Stromal cell of bone marrow (primary cell): ENCODE measurements around the gene NUFIP1.
"Not testable (repeated sequence)": the region's sequence is repeated elsewhere in the genome, so short reads cannot be mapped to it uniquely, and the experiment has no call there.

Experiments
- DNase-seq: peaks from one replicate; pipeline ENCODE4 v3.0.0-alpha.2; 2012; ENCODE audit warnings: low read depth

NUFIP1 gene

DNA sequence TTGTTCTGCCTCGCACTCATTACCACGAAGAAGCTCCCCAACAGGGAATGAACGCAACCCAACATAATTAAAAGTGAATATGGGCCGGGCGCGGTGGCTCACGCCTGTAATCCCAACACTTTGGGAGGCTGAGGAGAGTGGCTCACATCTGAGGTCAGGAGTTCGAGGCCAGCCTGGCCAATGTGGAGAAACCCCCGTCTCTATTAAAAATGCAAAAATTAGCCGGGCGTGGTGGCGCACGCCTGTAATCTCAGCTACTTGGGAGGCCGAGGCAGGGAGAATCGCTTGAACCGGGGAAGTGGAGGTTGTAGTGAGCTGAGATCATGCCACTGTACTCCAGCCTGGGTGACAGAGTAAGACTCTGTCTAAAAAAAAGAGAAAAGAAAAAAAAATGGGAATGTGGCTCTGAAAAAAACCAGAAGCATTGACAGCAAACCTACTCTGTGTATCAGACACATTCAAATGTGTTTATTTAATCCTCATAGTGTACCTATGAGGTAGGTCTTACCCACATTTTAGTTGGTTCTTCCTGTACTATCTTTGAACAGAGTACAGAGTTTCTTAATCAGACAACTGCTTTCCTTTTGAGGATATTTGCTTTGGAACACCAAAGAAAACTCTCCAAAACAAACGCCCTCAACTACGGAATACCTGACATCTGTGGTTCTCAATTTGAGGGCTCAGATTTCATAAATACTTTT, 70.0 kb downstream of the NUFIP1 start:
- no peak for DNase-seq

DNA sequence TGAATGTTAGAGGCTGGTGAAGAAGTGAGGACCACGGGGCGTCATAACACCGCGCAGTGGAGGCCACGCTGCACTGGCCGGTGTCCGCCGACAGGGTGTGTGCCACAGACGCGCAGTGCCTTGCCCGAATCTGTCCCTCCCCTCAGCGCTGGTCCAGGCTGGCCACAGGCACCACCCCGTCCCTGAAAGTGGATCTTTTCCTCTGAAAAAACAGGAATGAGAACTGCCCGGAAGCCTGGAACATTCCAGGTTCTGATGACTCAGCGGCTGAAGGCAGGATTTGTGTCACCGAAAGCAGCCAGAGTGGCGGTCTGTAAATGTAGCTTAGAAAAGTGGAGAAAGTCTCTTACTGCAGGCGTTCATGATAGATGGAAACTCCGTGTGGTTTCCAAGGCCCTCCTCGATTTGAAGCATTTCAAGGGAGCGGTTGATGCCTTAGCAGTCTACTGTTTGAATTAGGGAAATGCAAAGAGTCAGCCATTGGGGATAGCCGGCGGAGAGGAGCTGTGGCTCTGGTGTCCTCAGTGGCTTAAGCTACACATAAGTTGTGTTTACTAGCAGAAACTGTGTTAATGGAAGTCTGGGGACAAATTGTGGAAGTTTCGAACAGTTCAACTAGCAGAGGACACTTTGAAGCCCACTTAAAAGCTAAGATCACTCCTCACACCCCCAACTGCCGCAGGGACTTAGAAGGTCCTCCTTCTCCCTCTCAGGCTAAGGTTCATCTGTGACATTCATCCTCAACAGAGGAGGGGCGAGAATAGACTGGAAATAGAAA, 70.8 kb downstream of the NUFIP1 start:
- peak; percentile 92 for DNase-seq

DNA sequence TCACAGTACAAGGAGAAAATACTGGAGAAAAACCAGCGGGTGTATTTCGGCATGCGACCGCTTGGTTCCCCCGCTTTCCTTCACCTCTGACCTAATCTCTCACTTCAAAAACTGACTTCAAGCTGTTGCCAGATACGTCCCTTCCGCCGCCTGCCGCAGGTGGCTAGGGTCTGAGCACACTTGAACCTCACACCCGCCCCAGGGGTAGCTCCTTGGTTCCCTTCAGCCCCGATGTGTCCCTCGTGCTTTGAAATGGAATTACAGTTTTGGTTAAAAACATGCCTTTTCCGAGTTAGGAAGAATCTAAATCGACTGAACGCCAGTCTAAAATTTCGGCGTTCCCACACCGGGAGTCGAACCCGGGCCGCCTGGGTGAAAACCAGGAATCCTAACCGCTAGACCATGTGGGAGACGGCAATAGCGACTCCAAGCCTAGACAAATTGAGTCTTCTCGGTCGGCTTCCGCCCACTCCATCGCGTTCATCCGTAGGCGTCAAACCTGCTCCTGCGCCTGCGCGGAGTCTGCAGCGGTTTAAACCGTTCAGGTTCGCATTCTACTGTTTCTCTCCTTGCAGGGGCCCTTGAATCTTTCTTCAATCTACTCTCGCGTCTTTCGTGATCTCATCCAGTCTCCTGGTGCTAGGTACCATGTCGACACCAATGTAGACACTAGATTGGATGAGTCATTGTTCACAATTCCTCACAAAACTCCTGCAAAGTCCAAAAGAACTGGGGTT, 71.5 kb downstream of the NUFIP1 start:
- peak; percentile 89 for DNase-seq

DNA sequence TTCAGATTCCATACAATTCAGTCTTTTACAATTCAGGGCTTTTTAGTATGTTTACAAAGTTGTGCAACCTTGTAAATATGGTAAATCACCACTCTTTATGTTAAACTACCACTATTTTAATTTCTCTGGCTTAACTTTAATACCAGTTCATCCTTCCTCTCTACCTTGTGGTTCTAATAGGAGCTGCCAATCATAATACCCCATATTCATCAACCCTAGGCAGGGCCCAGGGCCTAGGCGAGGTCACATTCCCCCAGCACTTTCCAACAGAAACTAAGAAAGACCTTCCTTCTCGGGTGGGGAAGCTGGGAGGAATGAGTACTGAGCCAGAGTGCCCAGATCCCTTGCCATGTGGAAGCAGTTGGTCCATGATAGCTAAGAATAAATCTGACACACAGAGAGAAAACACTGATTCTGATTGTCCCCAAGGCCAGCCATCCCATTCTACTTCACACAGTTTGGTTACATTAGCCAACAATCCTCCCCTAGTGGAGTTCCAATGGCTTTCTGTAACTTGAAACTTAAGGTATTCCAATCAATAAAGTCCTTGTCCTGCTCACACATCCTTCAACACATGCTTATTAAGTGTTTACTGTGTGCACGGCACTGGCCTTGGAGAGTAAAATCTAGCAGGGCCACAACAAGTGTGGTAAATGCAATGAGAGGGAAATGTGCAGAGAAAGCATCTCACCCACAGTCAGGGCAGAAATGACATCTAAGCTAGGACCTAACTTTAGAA, 76.8 kb downstream of the NUFIP1 start:
- DNase-seq, result no peak

DNA sequence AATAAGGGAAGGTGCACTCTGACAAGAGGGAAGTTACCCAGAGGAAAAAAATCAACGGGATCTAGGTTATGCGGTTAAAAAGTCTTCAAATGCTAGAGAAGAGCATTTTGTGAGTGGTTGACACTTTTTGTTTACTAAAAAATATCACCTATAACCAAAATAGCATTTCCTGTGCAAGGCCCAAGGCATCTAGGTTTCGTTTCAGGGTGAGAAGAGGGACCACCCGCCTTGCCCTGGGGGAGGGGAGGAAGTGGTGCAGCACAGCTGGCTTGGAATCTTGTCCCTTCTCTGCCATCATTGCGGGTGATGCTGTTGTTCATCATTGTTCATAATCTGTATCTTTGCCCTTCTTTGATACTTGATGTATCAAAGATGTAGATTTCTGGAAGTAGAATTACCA, 80.6 kb downstream of the NUFIP1 start:
- DNase-seq, result no peak

DNA sequence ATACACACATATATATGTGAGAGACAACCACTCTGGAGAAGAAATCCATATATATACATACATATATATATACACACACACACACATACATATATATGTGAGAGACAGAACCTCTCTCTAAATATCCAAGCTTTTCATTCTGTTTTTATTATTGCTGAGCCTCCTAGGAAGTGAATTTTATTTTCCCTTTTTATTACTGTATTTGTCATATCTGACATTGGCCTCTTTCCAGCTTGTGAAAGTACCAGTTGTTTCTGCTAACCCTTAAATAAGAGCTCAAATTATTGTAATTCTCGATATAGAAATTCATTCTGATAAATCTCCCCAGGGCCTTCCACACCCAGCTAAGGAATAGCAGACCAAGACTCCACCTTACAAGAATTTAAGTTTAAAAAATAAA, 81.0 kb downstream of the NUFIP1 start:
- DNase-seq, result no peak

DNA sequence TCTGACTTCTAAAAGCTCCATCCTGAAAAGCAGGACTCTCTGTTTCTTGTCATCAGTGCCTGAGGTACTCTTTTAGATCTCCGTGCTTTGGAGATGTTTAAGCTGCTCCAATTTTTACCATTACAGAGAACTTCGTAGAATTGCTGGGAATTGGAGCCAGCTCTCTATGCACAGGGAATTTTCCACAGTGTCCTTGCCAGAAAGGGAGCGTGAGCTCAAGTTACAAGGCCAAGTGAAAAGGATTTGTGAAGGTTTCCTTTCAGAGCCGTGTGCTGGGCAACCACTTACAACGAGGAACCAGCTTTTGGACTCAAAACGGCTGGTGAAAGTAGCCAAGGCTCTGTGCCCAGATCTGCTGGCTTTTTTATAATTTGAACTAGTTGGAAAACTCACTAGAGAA, 82.6 kb downstream of the NUFIP1 start:
- peak; percentile 83 for DNase-seq

DNA sequence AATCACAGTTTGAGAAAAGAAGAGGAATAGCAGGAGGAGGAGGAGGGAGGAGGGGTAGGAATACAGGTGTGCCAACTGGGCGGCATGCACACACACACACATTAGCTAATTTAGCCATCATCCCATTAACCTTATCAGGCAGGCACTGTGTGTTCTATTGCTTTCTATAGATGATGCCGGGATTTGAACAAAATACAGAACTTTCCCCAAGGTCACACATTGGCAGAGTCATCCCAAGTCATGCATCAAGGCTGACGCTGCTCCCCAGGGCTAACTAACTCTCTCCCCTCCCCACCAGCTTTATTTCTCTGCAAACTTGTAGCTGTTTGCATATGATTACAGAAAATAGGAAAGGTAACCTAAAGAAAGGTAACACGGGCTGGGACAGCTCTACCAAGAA, 83.0 kb downstream of the NUFIP1 start:
- no peak for DNase-seq

DNA sequence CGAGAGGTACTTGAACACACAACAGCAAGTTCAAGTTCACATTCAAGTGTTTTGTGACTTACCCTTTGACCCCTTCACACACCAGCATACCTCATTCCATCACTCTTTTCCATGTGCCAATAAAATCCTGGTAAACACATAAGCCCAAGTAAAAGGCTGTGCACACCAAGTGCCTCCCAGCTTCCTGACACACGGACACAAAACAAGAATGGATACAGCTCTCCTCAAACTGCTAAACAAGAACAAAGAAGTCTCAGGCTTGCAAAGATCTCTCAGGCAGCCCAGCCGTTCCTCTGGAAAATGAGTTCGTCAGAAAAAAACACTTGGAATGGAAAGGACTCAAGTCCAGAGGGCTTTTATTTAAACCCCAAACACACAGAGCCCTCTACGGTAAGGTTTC, 83.7 kb downstream of the NUFIP1 start:
- no peak for DNase-seq

DNA sequence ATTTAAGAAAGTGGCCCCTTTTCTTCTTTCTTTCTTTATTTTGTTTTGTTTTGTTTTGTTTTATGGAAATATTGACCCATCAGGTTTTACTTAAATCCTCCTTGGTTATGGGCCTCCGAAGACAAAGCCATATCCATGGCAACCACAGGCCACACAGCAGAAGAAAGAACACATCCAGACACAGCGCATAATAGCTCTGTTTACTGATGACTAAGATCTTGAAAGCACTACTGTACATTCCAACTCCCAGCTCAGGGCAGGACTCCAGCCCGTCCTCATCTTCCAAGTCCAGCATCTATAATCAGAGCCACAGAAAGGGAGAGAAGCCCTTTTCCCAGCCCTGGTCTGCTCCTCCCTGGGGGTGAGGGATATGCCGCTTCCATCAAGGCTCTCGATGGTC, 84.3 kb downstream of the NUFIP1 start:
- DNase-seq, result peak; percentile 98

DNA sequence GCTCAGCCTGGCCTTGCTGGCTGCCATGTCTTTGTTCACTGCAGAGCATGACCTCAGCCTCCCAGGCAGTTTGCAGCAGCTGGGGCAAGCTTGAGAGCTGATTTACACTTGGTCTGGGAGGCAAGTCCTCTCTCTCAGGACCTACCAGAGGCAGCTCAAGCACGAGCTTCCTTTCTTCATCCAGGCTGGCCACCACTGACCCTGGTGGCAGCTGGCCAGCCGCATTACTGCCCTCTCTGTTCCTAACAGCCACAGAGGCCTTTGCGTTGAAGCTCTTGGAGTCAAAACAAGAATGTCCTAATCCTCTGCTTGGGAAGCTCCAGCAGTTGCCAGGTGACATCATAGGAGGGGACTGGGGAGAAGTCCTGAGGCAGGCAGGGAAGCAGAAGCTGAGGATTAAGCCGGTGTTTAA, 85.7 kb downstream of the NUFIP1 start:
- peak; percentile 93 for DNase-seq

DNA sequence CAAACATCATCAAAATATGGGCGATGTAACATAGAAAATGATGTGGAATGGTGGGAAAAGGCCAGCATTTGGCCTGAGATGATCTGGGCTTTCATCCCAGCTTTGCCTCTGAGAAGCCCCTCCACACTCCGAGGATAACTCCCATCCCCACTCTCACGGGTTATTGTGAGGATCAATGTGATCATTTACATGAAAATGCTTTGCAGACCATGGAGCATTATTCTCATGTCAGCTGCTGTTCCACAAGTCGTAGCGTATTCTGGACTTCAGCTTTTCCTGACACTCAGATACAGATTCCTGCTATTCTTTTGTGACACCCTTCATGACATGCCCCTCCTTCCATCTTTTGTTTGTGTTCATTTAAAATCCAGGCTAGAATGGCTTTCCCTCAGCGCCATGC, 86.5 kb downstream of the NUFIP1 start:
- DNase-seq, result no peak

DNA sequence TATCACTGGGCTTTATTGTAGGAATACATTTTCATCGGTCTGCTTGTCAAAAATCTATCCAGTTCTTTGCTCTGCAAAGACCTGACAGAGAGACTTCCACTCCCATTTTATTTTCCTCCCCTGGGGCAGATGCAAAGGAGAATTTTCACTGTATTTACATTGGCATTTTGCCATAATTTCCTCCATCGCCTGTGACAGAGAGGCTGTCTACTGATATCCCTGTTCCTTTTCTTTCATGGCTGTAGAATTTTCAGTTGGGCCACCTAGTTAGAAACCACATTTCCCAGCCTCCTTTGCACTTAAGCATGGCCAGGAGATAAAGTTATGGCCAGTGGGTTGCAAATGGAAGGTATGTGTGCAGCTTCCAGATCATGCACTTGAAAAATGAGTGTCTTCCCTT, 89.3 kb downstream of the NUFIP1 start:
- DNase-seq, result no peak

DNA sequence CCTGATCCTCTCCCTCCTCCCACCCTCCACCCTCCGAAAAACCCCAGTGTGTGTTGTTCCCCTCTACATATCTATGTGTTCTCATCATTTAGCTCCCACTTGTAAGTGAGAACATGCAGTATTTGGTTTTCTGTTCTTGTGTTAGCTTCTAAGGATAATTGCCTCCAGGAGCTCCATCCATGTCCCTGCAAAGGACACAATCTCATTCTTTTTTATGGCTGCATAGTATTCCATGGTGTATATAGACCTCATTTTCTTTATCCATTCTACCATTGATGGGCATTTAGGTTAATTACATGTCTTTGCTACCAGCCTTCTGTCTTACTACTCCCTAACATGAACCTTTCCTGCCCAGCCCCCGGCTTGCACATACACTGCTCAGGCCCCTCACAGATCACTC, 91.0 kb downstream of the NUFIP1 start:
- not testable (repeated sequence) for DNase-seq

DNA sequence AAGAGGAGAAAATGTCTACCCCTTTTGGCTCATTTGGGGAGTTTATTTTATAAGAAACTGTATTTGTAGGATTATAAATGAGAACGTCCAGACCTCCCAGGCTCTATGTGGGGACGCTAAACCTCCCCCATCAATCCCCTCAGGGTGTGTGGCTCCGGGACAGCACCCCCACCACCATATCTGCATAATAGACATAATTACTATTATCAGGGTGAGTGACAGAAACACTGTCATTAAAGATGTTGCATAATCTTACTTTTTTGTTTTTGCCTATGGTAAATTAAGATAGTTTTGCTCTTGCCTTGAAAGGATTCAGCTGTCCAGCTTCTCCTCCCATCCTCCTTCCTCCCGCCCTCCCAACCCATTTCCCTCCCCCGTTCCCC, 93.3 kb downstream of the NUFIP1 start:
- no peak for DNase-seq

DNA sequence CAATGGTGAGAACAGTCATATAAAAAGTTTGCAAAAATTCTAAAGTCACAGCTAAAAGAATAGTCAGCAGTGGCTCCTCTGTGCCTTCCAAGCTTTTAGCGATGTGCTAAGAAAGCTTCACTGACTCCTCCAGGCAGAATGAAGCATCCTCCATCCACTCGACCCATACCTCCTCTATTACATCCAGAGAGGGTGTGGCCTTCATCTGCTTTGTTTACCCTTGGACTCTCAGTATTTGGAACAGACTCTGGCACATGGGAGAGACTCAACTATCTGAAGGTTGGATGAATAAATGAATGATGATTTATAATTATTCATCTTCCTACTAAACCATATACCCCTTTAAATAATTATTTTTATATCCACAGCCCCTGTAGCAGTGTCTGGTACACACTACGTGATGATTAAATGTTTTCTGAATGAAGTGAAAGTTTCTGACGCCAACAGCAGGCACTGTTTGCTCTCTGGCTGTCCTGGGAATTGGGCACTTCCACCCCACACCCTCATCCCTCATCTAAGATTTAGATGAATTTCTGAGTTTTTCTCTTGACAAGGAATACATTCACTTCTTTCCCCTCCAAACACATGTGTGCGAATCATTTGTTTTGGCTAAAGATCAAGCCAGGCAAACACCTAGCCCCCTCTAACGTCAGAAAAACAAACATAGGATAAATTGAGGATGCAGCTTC, 93.9 kb downstream of the NUFIP1 start:
- DNase-seq, result no peak

DNA sequence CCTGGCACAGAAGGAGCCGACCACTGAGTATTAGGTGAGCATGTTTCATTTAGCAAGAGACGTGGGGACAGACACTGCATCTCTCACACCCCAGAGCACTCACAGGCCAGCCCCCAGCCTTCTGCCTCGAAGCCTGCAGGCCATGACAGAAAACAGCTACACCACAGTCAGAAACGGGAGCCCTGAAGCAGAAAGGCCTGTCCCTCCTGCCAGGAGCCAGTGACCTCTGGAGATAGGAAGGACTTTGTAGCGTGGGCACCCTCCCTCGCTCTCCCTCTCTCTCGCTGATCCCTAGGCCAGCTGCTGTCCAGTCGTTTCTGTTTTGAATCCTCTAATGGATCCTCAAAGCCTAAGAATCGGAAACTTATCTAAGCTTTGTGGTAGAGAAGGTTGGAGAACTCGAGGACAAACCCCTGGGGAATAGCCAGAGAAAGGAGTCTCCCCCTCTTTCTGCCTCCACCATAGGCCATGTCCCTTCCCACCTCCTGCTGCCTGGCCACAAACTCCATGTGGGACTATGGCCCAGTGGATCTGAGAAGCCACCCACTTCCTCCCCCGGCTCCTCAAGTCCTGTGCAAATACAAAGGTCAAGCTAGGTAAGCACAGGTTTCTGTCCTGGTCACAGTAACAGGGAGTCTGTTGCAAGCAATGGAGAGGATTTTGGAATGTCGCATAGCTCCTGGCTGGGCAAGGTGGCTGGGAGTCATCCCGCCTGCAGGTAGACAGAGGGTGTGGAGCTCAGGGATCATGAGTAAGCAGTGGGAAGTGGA, 95.1 kb downstream of the NUFIP1 start:
- no peak for DNase-seq
